NCI-H2171 treated with DMSO at 0.1 percent for 48 hours (cell line): ENCODE data around the gene PGA4.

Experiments used
- DNase-seq: peaks from one replicate; lab custom pipeline; 2025; lab: John Stamatoyannopoulos, UW

PGA4 gene

DNA sequence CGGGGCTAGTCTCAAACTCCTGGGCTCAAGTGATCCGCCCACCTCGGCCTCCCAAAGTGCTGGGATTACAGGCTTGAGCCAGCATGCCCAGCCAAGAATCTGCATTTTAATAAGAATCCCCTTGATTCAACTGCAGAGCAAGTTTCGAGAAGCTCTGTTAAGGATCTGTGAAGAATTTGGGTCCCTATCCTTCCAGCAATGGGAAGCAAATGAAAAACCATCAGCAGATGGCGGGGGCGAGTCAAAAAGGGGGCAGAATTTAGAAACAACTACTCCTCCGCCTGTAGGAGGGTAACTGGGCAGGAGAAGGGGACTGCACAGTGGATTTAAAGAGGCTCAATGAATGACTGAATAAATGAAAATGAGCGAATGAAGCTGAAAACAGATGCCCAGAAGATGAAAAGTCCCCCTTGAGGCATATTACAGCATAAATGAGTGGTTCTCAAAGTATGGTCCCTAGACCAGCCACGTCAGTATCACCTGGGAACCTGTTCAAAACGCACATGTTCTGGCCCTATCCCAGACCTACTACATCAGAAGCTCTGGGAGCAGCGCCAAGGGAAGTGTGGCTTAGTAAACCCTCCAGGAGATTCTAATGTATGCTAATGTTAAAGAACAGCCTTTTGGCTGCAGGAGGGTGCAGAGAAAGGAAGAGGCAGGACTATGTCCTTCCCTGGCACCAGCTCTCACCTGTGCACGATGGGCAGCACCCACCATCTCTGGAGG lies 58.0 kb downstream of the PGA4 start:
- peak; percentile 6 for DNase-seq

DNA sequence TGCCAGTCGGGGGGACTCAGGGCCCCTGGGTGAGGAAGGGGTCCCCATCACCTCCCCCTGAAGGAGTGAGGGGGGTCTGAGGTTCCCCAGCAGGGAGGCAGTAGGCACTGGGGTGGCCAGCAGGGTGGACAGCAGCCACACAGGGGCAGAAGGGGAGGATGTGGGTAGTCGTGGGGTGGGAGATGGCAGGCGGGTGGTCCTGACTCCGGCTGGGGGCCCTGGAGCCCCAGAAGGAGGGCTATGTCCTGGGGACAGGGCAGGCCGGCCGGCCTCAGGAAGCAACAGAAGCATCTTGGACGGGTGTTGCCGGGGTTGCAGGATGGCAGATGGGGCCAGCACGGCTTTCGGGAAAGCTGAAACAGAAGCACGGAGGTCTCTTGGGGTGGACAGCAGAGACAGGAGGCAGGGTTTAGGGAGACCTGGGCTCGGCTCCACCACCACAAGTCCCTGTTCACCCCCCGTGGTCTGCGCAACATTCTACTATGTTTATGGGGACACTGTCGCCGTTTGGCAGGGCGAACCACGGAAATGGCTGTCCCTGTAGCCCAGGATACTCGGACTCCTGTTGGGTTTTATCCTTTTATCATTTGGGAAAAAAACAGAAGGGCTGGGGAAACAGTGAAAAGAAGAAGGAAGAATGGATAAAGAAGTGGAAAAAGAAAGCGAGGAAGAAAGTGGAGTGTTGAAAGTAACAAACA lies 58.9 kb downstream of the PGA4 start:
- no peak for DNase-seq
